AG09309 (cell line): ENCODE measurements around the gene RPL9.
A peak's percentile ranks its signal among the peaks of the same experiment; 100 is the strongest.
"Not testable (repeated sequence)": the region's sequence is repeated elsewhere in the genome, so short reads cannot be mapped to it uniquely, and the experiment has no call there.

Experiments used
- DNase-seq: peaks from one replicate; pipeline ENCODE4 v3.0.0-alpha.2; 2010; ENCODE audit warnings: low read depth
- H3K4me3 ChIP-seq: 2 replicates; pipeline ENCODE4 v1.5.1; 2011; ENCODE audit warnings: mild to moderate bottlenecking, low read depth, low read length, moderate library complexity; ENCODE audit not compliant: control insufficient read depth
- TF ChIP-seq, protein P1 (sequence below): IDR thresholded peaks from 2 replicates; pipeline ENCODE4 v1.5.1; 2011; ENCODE audit warnings: mild to moderate bottlenecking, low read depth, low read length, inconsistent platforms; ENCODE audit not compliant: insufficient read depth, control insufficient read depth; ENCODE audit errors: missing control alignments

The RPL9 gene

DNA sequence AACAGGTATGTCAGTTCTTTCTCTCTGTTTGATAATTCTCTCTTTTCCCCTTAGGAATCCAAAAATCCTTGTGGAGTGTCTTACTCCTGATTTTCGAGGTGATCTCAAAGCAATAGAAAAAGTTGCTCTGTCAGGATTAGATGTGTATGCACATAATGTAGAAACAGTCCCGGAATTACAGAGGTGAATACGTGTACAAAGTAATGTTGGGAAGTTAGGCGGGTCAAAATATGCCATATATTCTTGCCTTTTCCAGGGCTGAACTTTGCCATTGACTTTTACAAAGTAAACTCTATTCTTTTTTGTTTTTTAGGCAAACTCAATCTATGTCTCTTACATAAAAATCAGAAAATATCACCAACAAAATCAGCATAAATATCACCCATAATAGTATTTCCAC lies 8.7 kb upstream of the RPL9 start:
- DNase-seq: no peak
- H3K4me3 ChIP-seq: no peak overlapping the region
- TF ChIP-seq, protein P1, sequence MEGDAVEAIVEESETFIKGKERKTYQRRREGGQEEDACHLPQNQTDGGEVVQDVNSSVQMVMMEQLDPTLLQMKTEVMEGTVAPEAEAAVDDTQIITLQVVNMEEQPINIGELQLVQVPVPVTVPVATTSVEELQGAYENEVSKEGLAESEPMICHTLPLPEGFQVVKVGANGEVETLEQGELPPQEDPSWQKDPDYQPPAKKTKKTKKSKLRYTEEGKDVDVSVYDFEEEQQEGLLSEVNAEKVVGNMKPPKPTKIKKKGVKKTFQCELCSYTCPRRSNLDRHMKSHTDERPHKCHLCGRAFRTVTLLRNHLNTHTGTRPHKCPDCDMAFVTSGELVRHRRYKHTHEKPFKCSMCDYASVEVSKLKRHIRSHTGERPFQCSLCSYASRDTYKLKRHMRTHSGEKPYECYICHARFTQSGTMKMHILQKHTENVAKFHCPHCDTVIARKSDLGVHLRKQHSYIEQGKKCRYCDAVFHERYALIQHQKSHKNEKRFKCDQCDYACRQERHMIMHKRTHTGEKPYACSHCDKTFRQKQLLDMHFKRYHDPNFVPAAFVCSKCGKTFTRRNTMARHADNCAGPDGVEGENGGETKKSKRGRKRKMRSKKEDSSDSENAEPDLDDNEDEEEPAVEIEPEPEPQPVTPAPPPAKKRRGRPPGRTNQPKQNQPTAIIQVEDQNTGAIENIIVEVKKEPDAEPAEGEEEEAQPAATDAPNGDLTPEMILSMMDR: no peak

DNA sequence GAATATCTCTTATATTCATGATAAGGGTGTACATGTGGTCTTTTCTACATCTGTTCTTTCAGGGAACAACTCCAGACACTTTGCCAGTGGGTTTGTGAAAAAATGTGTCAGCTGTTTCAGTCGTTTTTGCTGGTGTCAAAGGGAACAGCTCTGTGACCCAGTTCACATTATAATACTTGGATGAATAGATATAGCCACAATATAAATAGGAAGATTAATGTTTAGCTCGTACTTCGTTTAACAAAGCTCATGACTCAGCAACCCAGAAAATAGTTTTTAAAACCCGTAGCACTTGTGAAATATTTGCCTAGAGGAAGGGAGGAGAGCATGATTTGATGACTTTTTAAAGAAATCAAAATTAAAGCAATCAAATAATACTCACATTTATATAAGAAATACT lies 8.0 kb upstream of the RPL9 start:
- TF ChIP-seq, protein P1: no peak
- DNase-seq: no peak
- H3K4me3 ChIP-seq: no peak overlapping the region

DNA sequence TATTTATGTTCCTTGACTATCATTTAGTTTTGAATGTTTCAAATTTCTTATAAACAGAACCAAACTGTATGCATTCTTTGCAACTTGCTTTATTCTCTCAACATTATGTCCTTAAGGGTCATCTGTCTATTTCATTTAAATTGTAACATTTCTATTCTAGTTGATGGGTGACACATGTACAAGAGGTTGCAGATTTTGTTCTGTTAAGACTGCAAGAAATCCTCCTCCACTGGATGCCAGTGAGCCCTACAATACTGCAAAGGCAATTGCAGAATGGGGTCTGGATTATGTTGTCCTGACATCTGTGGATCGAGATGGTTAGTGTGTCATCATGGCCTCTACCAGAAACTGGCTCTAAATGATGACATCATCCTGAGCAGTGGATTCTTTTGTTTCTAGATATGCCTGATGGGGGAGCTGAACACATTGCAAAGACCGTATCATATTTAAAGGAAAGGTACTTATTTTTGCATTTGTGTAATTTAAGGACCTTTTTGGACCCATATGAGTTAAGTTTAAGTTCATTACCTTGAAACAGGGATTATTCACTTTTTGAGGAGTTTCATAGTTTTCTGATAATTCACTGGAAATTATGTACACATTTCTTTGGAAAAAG lies 6.3 kb upstream of the RPL9 start:
- TF ChIP-seq, protein P1: peak; percentile 12
- DNase-seq: no peak
- H3K4me3 ChIP-seq: no peak overlapping the region

DNA sequence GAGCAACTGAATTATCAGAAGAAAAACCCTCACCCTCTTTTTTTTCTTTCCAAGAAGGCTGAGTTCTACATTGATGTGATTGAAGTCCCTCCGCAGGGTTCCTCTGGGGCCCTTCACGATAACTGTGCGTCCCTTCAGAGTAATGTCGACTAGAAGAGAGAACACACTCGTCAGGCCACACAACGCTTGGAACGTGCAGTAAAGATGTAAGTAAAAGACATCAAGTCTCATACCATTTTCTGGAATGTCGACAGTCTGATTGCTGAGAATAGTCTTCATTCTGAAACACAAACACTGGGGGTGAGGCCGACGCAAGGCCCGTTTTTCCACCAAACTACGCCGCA lies 589 bp downstream of the RPL9 start:
- peak overlapping the region; percentile 82 for H3K4me3 ChIP-seq
- not testable (repeated sequence) for DNase-seq

DNA sequence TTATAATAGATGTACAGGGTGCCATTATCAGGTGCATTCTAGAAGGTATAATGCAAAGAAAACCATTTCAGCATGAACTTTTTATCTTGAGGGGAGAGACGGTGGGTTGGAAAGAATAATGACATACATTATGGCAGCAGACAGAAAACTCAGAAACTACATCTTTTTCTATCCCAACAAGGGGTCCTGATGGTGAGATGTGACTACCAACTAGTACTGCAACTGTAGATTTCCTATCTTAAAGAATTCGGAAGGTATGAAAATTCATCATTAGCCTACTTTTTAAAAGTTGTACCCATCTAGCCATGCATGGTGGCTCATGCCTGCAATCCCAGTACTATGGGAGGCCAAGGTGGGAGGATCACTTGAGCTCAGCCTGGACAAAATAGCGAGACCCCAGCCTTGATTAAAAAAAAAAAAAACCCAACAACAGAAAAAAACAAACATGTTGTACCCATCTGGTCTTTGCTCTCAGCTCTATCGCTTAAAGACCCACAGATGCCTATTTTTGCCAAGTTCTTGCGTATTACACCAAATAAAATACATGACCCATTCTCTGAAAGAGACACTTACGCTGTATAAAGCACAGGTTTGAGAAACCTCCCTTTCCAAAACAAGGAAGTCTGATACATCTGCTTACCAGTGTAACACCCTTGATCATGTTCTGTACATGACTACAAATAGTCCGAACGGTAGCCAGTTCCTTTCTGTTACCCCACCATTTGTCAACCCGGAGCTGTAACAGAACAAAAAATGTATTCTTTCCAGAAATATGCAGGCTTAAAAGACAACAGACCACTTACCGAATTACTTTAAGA lies 1.6 kb downstream of the RPL9 start:
- TF ChIP-seq, protein P1: no peak
- H3K4me3 ChIP-seq: peak overlapping the region; percentile 82
- DNase-seq: no peak

DNA sequence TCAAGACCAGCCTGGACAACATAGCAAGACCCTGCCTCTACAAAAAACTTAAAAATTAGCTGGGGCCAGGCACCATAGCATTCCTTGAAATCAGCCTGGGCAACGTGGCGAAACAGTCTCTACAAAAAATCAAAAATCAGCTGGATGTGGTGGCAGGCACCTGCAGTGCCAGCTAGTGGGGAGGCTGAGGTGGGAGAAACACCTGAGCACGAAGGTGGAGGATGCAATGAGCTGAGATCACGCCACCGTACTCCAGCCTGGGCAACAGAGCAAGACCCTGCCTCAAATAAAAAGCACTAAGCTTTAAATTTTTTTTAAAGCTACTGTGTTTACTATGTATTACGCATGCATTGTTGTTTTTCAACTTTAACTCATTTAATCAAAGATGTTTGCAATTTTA lies 3.2 kb downstream of the RPL9 start:
- DNase-seq: no peak
- no peak overlapping the region for H3K4me3 ChIP-seq
- TF ChIP-seq, protein P1: no peak

DNA sequence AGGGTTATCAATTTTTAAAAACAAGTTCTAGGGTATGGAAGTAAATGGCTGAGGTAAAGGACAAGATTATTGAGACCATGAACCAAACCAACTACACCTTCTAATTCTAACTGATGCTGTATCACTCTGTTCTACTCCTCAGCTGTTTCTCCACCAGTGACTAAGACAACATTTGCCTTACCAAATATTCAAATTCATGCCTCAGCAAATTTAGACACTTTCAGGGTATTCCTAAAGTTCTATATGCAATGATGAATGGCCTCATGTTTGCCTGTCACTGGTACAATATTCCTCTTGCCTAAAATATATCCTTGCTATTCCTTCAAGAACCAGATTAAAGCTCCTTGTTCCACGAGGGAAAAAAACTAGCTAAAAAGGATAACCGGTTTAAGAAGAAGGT lies 5.0 kb downstream of the RPL9 start:
- TF ChIP-seq, protein P1: no peak
- H3K4me3 ChIP-seq: no peak overlapping the region
- no peak for DNase-seq
